ENCODE measurements around the gene UXS1. TPM values are rescaled to one million over a fixed set of nuclear protein-coding genes. Genes with fewer than 3 reads are reported as not detected.

The UXS1 gene
- total RNA-seq, 3 donors from 2014 or later: 17.9 to 38.1 (median 30.5) TPM

GRCh38 chr2:106201661-106202060 is 7.6 kb upstream of the UXS1 start:
- DNase-seq (ENCODE audit: low spot score in 2 of 2): no peak
- intact Hi-C loops (cut with DNase I; ENCODE audit: low total_unique reads): no loop called here
- no peaks in the 10 kb centered on the region for H3K9me3 ChIP-seq
- H3K4me3 ChIP-seq: no peak overlapping the region
- H3K4me1 ChIP-seq: no peaks in the 10 kb centered on the region
- H3K36me3 ChIP-seq: no peaks in the 10 kb centered on the region
- peaks cover 0 to 4% of the 10 kb centered on the region in 2 donors for H3K27me3 ChIP-seq
- no peak overlapping the region for H3K27ac ChIP-seq
- TF ChIP-seq POLR2AphosphoS5 (IDR thresholded peaks at IDR 0.05) (no peak), POLR2A (IDR thresholded peaks at IDR 0.05) (no peak), CTCF (IDR thresholded peaks at IDR 0.05) (no peak)

- Histone ChIP-seq H3K36me3 (no peaks in the 10 kb centered on the region), H3K27me3 (peaks cover 0 to 4% of the 10 kb centered on the region in 2 donors), H3K9me3 (no peaks in the 10 kb centered on the region), H3K4me1 (peaks cover 0 to 4% of the 10 kb centered on the region in 2 donors), H3K27ac (no peak overlapping the region), H3K4me3 (no peak overlapping the region)
- intact Hi-C loops (cut with DNase I; ENCODE audit: low total_unique reads): no loop called here
- peak in 1 of 2 donors; percentile 26 for DNase-seq (ENCODE audit: low spot score in 2 of 2)
- TF ChIP-seq POLR2A (IDR thresholded peaks at IDR 0.05): no peak
- TF ChIP-seq CTCF (IDR thresholded peaks at IDR 0.05): no peak
- TF ChIP-seq POLR2AphosphoS5 (IDR thresholded peaks at IDR 0.05): no peak
Measured at GRCh38 chr2:106197878-106198277, 3.8 kb upstream of the UXS1 start.

DNA sequence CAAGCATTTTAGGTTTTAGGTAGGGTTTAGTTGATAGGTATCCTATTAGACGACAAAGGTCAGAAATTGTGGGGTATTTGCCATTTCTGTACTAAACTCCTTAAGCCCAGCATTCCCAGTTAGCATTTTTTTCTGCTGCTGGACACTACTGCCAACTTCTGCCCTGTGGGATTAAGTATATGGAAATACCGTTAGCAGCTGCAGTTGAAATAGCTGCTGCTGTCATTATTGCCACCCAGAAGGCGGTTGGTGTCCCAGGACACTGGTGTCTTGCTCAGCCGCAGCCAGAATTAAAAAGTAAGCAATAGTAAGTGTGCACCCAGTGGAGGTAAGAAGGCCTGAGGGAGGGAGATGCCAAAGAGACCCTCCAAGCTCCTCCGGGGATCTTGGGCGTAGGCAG is 1.9 kb upstream of the UXS1 start:
- intact Hi-C loops (cut with DNase I; ENCODE audit: low total_unique reads): no loop called here
- Histone ChIP-seq H3K4me1 (peaks cover 0 to 7% of the 10 kb centered on the region in 2 donors), H3K9me3 (no peaks in the 10 kb centered on the region), H3K27ac (no peak overlapping the region), H3K4me3 (no peak overlapping the region), H3K27me3 (peaks cover 0 to 4% of the 10 kb centered on the region in 2 donors), H3K36me3 (no peaks in the 10 kb centered on the region)
- TF ChIP-seq POLR2A (IDR thresholded peaks at IDR 0.05): no peak
- TF ChIP-seq POLR2AphosphoS5 (IDR thresholded peaks at IDR 0.05): no peak
- no peak for TF ChIP-seq CTCF (IDR thresholded peaks at IDR 0.05)
- DNase-seq (ENCODE audit: low spot score in 2 of 2): no peak

- H3K27me3 ChIP-seq: peaks cover 0 to 4% of the 10 kb centered on the region in 2 donors
- H3K27ac ChIP-seq: no peak overlapping the region
- TF ChIP-seq CTCF (IDR thresholded peaks at IDR 0.05): no peak
- no peak for TF ChIP-seq POLR2A (IDR thresholded peaks at IDR 0.05)
- TF ChIP-seq POLR2AphosphoS5 (IDR thresholded peaks at IDR 0.05): no peak
- H3K4me1 ChIP-seq: peaks cover 0 to 7% of the 10 kb centered on the region in 2 donors
- no peak overlapping the region for H3K4me3 ChIP-seq
- intact Hi-C loops (cut with DNase I; ENCODE audit: low total_unique reads): no loop called here
- no peaks in the 10 kb centered on the region for H3K9me3 ChIP-seq
- no peaks in the 10 kb centered on the region for H3K36me3 ChIP-seq
- no peak for DNase-seq (ENCODE audit: low spot score in 2 of 2)
Measured at GRCh38 chr2:106195456-106195855, 1.4 kb upstream of the UXS1 start.

GRCh38 chr2:106193690-106193976 is 468 bp downstream of the UXS1 start:
- H3K4me1 ChIP-seq: peaks cover 0 to 7% of the 10 kb centered on the region in 2 donors
- peak overlapping the region; percentile 58 to 87 for H3K27ac ChIP-seq
- no peaks in the 10 kb centered on the region for H3K36me3 ChIP-seq
- no peak for TF ChIP-seq POLR2AphosphoS5 (IDR thresholded peaks at IDR 0.05)
- no peak for TF ChIP-seq CTCF (IDR thresholded peaks at IDR 0.05)
- no peak for TF ChIP-seq POLR2A (IDR thresholded peaks at IDR 0.05)
- H3K27me3 ChIP-seq: no peaks in the 10 kb centered on the region
- H3K4me3 ChIP-seq: peak overlapping the region; percentile 85 to 100 (median 88)
- H3K9me3 ChIP-seq: no peaks in the 10 kb centered on the region
- intact Hi-C loops (cut with DNase I; ENCODE audit: low total_unique reads): no loop called here
- no peak for DNase-seq (ENCODE audit: low spot score in 2 of 2)
